DMS153 (cell line): ENCODE measurements around the gene STATH.
"Not testable (repeated sequence)": the region's sequence is repeated elsewhere in the genome, so short reads cannot be mapped to it uniquely, and the experiment has no call there.

Experiments
- DNase-seq: peaks from one replicate; lab custom pipeline; 2025; lab: John Stamatoyannopoulos, UW

STATH gene, protein sequence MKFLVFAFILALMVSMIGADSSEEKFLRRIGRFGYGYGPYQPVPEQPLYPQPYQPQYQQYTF

DNA sequence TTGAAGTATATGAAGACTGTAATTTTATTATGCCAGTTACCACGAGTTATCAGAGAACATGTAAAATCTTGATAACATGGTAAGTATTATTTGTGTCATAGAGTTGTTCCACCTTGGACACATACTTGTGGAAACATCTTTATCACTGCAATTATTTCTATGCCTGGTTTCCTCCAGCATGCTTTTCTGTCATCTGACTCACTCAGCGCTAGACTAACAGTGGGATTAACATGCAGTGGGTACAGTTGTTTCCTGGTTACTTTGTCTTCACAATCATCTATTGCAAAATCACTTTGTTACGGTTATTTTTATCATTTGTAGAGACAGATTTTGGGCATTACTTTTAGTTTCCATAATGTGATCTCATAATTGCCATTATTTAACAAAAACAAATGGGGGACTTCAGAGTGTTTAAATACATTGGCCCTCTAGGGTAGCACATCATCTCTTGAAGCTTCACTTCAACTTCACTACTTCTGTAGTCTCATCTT, at the start of gene STATH:
STATH (plus strand) TSS at position 441 of the 491 bp plus-strand sequence. CDS start 2,472 bp downstream, outside the sequence.
- DNase-seq = no peak

DNA sequence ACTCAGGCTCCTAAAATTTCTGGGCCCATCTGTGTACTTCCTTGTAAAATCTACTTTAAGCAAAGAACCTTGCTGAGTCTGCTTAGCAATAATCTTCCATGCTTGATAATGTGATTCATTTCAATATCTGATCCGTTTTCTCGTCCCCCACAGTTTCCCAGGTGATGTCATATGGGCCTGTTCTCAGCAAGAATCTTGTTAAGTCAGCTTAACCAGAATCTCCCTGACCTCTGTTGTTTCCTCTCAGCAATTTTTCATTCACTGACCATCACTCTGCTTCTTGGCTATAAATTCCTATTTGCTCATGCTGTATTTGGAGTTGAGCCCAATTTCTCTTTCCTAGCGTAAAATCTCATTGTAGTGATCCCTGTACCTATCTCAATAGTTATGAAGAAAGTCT, 44.2 kb upstream of the STATH start:
- DNase-seq = no peak

DNA sequence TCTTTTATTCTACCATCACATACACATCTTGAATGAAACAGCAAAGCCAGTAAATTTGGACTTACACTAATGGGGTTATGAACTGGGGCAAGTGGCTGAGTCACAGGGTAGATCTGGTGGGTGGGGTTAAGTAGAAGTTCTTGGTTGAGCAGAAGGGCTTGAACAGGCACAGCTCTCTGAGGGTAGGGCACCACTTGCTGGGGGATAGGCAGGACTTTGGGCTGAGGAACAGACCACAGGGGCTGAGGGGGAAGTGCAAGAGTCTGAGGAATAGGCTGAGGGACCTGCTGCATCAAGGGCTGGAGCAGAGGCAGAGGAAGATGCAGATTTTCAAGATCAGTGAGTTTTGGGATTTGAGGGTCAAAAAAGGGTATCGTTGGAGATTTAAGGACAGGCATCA, 38.6 kb upstream of the STATH start:
- no peak for DNase-seq

DNA sequence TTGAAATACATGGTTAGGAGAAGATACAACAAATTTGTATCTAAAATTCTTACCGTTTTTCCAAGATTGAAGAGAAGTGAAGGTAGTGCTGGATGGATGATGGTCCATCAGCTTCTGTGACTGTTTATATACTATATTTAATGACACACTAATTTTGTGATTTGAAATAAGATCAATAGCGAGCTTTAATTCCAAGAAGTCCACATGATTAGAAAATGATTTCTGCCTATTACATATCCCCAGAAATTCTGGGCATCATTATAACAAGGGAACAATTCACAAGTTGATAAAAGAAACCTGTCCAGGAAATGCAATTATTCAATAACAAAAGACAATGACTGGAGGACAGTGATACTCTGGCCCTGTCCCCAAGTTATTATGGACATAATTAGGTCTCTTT, 30.1 kb upstream of the STATH start, which contains the start of gene CSN2:
CSN2 (minus strand) TSS at position 101 of the 400 bp plus-strand sequence. CDS start 4,733 bp downstream, outside the sequence.
- no peak for DNase-seq

DNA sequence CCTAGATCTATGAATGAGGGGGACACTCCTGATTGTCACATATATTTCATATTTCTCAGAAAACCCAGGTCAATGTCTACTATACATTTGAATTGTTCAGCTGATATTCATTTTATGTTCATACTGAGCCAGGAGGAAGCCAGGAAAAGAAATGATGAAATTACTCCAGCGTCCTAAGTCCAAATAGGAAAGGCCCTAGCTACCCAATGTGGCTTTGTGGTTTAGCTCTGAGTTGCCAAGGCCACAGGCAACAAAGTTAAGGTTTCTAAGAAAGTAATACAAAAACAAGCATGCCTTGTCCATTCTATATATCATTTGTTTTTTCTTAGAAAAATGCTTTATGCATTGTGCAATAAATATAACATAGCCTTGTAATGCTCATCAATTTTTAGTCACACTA, 25.7 kb upstream of the STATH start:
- DNase-seq = no peak

DNA sequence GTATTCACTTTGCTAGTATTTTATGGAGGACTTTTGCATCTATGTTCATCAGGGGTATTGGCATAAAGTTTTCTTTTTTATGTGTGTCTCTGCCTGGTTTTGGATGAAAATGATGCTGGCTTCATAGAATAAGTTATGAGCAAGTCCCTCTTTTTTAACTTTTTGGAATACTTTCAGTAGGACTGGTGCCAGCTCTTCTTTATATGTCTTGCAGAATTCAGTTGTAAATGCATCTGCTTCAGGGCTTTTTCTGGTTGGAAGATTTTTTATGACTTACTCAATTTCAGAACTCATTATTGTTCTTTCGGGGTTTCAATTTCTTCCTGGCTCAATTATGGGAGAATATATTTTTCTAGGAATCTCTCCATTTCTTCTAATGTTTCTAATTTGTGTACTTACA, 21.1 kb upstream of the STATH start:
- no peak for DNase-seq

DNA sequence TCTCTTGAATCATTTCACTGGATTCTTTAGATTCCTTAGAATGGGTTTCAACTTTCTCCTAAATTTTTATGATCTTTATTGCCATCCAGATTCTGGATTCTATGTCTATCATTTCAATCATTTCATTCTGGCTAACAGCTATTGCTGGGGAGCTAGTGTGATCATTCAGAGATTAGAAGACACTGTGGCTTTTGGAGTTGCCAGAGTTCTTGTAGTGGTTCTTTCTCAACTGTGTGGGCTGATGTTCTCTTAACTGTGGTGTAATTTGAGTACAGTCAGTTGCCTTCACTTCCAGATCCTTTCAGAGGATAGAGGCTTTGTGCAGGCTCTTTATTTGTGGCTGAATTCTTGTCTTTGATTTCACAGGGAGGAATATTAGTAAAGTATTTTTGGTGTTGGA, 18.2 kb upstream of the STATH start:
- DNase-seq = no peak

DNA sequence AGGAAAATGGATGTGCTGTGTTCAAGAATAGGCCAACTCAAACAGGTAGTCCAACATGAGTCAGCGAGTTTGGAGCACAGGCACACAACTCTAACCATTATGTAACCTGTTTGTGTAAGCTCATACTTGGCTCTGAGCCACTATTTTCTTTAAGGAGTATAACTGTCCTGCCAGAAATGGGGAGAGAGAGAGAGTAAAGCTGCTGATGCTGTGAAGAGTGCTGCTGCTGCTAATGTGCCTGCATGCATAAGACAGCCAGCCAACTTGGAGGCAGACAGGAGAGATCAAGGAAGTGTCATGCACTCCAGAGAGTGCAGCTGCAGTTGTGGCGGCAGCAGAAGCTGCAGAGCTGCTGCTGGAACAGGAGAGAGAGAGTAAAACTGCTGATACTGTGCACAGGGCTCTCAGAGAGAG, 11.7 kb upstream of the STATH start:
- peak; percentile 77 for DNase-seq

DNA sequence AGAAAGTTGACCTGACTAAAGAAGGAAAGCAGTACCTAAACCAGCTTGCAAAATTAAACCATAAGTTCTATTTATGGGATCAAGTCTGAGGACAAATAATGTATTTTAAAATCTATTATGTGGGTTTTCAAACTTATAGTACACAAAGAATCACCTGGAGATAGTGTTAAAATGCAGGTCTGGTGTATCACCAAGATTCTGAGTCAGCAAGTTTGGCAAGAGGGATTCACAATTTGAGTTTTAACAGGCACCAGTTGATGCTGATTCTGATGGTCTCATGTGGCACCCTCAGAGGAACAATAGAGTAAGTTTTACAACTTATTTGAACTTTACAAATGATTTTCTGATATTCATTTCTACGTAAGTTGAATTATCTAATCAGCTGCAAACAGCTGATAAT, 9.1 kb upstream of the STATH start:
- DNase-seq = no peak

DNA sequence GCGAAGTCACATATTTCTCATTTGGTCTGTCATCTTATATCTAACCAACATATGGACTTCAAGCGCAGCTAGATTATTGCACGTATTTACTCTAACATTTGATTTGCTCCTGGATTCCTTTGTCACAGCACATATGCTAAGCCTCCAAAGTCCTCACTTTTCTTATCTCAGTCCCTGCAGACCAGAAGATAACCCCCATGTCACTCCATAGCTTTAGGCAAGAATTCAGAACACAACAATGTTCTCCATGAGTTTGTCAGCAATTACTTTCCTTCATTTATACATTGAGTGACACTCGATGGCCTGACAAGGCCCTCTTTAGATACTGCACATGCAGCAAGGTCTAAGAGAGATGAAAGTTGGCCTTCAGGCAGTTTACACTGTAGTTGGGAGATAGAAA, 4.8 kb upstream of the STATH start:
- DNase-seq = no peak

DNA sequence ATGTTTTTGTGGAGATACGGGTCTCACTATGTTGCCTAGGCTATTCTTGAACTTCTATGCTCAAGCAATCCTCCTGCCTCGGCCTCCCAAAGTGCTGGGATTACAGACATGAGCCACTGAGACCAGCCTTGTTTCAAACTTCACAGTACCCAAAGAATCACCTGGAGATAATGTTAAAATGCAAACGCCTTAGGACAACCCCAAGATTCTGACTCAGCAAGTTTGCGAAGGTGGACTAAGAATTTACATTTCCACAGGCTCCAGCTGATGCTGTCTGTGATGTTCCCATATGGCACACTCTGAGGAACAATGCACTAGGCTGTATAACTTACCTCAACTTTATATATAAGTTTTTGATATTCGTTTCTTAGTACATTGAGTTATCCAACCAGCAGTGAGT, 984 bp upstream of the STATH start:
- DNase-seq = no peak

DNA sequence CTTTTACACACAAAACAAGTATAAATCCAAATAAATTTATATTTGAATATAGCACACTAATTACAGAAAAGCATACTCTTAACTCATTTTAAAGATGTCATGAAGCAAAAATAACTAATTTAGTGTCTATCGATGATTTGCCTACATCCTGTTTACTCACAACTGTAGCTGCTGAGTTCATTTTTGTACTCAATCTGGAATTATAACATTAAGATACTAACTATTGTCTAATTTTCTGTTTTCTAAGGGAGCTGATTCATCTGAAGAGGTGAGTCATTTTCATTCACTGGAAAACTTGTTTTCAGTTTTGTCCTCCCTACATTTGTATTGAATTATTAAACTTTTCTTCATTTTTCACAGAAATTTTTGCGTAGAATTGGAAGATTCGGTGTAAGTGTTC, 3.7 kb downstream of the STATH start:
- DNase-seq = no peak

DNA sequence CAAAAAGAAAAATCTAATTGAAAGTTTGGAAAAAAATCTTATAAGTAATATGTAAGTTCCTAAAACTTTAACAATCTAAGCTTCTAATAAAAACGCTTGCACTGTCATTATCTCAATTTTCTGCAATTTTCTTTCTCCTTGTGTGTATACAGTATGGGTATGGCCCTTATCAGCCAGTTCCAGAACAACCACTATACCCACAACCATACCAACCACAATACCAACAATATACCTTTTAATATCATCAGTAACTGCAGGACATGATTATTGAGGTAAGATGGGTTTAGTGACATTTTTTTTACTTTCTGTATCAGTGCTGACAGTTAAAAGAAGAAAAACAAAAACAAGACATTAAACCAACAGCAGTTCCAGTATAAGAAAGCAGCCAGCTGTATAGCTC, 4.9 kb downstream of the STATH start:
- no peak for DNase-seq

DNA sequence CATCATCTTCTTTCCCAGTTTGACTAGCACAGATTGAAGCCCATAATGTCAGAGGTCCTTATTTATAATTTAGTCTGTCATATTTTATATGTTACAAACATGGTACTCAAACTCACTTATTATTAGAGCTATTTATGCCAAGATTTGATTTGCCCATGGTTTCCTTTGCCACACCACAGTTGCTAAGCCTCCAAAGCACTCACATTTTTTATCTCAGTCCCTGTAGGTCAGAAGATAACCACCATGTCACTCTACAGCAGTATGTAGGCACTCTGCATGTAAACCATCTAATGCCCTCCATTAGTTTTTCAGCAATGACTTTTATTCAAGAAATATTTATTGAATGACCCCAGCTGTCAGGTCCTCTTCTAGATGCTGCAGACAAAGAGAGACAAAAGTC, 6.7 kb downstream of the STATH start:
- DNase-seq = no peak

DNA sequence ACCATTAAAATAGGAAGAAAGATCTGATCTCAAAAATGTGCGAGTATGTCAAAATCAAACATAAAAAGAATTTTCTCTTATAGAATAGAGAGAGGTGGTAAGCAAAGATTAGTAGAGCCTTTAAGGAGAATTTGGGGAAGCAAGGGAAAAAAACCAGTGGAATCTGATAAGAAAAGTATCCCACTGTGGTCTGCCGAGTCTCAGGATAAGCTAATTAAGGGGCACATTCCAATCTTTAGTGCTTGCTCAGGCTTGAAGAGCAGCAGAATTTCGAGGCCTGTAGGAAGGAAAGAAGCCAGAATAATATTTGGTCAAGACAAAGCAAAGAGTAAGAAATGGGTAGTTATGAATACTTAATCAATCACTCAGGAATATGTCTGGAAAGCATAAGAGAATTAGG, 13.0 kb downstream of the STATH start:
- no peak for DNase-seq

DNA sequence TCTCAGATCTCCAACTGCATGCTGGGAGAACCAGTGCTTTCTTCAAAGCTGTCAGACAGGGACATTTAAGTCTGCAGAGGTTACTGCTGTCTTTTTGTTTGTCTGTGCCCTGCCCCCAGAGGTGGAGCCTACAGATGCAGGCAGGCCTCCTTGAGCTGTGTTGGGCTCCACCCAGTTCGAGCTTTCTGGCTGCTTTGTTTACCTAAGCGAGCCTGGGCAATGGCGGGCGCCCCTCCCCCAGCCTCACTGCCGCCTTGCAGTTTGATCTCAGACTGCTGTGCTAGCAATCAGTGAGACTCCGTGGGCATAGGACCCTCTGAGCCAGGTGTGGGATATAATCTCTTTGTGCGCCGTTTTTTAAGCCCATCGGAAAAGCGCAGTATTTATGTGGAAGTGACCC, 23.2 kb downstream of the STATH start:
- DNase-seq = not testable (repeated sequence)

DNA sequence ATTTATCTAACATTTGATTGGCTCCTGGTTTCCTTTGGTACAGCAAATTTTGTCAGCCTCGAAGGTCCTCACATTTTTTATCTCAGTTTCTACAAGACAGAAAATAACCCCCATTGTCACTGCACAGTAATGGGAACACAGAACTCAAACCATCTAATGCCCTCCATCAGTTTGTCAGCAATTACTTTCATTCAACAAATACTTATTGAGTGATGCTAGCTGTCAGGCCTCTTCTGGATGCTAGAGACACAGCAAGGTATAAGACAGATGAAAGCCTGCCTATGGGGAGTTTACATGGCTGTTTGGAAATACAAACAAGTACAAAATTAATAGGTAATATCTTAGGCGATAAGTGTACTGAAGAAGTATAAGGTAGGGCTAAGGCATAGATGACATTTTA, 27.5 kb downstream of the STATH start:
- no peak for DNase-seq

DNA sequence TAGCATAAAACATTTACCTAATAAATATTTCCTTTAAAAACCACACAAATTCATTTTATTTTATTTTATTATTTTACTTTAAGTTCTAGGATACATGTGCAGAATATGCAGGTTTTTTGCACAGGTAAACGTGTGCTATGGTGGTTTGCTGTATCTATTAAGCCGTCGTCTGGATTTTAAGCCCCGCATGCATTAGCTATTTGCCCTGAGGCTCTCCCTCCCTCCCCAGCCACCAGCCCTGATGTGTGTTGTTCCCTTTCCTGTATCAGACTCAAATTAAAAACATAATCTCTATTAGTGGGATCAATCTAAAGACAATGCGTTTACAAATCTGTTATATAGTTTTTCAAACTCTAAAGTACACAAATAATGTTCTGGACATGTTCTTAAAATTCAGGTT, 31.2 kb downstream of the STATH start:
- DNase-seq = no peak

DNA sequence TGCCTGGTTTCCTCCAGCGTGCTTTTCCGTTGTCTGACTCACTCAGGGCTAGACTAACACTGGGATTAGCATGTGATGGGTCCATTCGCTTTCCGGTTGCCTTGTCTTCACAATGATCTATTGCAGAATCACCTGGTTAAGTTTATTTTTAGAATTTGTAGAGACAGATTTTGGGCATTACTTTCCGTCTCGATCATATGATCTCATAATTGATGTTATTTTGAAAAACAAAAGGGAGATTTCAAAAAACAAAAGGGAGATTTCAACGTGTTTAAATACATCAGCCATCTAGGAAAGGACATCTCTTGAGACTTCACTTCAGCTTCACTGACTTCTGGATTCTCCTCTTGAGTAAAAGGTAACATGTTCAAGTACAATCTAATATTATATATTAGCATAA, 32.4 kb downstream of the STATH start, which contains the start of gene HTN3:
HTN3 (plus strand) TSS at position 301 of the 400 bp plus-strand sequence. CDS start 2,282 bp downstream, outside the sequence.
- DNase-seq = not testable (repeated sequence)

DNA sequence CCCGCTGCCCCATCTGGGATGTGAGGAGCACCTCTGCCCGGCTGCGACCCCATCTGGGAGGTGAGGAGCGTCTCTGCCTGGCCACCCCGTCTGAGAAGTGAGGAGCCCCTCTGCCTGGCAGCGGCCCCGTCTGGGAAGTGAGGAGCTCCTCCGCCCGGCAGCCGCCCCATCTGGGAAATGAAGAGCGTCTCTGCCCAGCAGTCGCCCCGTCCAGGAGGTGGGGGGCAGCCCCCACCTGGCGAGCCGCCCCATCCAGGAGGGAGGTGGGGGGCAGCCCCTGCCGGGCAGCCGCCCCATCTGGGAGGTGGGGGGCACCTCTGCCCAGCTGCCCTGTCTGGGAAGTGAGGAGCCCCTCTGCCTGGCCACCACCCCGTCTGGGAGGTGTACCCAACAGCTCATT, 41.8 kb downstream of the STATH start:
- not testable (repeated sequence) for DNase-seq

DNA sequence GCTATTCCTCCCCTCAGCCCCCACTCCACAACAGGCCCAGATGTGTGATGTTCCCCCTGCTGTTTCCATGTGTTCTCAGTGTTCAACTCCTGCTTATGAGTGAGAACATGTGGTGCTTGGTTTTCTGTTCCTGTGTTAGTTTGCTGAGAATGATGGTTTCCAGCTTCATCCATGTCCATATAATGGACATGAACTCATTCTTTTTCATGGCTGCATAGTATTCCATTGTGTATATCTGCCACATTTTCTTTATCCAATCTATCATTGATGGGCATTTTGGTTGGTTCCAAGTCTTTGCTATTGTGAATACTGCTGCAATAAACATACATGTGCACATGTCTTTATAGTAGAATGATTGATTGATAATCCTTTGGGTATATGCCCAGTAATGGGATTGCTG, 44.2 kb downstream of the STATH start:
- DNase-seq = not testable (repeated sequence)

DNA sequence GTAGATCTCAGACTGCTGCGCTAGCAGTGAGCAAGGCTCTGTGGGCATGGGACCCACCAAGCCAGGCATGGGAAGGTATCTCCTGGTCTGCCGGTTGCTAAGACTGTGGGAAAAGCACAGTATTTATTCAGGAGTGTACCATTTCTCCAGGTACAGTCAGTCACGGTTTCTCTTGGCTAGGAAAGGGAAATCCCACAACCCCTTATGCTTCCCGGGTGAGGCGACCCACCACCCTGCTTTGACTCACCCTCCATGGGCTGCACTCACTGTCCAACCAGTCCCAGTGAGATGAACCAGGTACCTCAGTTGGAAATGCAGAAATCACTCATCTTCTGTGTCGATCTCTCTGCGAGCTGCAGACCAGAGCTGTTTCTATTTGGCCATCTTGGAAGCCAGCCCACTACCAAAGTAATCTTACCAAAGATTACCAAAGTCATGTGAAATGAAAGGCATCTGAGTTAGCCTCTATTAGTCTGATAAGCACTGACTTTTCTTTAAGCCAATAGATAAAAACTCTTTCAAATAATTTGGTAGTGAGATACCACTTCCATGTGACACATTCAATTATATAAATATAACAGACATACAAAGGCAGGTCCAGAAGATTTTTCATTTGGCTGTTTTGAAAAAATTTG, 46.0 kb downstream of the STATH start:
- DNase-seq = no peak

DNA sequence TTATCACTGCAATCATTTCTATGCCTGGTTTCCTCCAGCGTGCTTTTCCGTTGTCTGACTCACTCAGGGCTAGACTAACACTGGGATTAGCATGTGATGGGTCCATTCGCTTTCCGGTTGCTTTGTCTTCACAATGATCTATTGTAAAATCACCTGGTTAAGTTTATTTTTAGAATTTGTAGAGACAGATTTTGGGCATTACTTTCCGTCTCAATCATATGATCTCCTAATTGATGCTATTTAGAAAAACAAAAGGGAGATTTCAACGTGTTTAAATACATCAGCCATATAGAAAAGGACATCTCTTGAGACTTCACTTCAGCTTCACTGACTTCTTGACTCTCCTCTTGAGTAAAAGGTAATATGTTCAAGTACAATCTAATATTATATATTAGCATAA, 54.4 kb downstream of the STATH start, which contains the start of gene HTN1:
HTN1 (plus strand) TSS at position 301 of the 400 bp plus-strand sequence. CDS start 2,639 bp downstream, outside the sequence.
- not testable (repeated sequence) for DNase-seq
